ENCODE data around the gene ZIC5.

The ZIC5 gene

DNA sequence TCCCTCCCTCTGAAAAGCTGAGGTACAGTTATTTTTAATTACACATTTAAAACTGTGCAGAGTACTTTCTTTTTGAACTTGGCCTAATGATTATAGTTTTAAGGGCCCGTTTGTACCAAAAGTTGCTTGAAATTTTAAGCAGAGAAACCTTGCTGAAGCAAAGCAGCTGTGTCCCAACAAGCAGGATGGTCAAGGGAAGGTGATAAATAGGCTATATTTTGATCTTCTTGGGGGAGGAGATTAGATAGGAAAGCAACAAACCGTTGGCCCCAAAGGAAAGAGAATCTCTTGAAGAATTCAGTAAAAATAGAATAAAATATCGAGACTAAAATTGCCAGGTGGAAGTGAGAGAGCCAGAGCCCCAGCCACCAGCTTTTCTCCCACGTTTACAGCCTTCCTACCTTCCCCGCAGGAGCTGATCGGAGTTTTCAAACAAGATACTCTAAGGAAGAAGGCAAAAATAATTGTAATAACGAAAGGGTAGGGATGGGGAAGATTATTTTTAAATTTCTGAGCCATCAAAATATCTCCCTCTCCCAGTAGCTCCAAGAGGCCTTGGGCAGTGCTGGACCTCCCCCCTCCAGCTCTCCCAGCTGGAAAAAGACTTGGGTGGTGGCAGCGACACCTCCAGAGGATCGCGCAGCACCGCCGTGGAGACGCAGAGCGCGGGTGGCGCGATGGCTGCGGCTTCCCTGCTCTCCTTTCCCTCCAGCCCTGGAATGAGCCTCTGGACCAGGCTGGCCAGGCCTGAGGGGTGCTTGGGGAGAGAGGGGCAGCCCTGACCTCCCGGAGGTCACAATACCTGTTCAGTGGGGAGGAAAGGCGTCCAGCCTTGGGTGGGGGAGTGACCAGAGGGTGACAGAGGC lies 15.8 kb upstream of the ZIC5 start:
- DNase-seq = peak in 1 of 2 experiments; percentile 20

DNA sequence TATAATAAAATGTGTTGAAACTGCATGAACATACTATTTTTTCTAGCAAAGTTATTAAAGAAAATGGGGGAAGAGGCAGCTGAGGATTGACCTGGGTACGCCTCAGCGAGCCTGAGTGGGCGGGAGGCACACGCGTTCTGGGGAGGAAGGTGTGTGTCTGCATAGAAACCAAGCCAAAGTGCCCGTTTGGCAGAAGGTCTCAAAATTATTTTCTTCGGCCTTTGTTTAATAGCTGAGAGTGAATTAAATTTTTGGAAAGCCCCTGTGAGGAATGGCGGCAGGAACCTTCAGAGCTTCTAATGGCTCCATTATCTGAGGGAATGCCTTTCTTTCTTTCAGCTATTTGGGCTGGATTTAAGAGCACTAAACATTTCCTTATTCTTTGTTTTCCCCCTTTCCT lies 15.2 kb upstream of the ZIC5 start:
- DNase-seq = peak; percentile 48 to 59

GRCh38 chr13:99985886-99986527 lies 14.4 kb upstream of the ZIC5 start:
- no peak for DNase-seq

DNA sequence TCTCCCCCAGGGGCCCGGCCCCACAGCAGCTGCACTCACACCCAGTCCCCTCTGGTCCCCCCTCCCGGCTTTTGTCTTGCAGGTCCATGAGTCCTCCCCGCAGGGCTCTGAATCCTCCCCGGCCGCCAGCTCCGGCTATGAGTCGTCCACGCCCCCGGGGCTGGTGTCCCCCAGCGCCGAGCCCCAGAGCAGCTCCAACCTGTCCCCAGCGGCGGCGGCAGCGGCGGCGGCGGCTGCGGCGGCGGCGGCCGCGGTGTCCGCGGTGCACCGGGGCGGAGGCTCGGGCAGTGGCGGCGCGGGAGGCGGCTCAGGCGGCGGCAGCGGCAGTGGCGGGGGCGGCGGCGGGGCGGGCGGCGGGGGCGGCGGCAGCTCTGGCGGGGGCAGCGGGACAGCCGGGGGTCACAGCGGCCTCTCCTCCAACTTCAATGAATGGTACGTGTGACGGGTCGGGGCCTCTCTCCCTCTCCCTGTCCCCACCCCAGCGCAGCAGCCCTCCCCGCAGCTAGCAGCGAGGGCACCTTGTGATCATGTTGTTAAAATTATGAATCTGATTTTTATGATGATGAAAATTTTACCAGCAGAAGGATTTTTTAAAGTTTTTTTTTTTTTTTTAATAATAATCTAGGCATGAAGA lies 13.8 kb upstream of the ZIC5 start:
- DNase-seq = no peak

DNA sequence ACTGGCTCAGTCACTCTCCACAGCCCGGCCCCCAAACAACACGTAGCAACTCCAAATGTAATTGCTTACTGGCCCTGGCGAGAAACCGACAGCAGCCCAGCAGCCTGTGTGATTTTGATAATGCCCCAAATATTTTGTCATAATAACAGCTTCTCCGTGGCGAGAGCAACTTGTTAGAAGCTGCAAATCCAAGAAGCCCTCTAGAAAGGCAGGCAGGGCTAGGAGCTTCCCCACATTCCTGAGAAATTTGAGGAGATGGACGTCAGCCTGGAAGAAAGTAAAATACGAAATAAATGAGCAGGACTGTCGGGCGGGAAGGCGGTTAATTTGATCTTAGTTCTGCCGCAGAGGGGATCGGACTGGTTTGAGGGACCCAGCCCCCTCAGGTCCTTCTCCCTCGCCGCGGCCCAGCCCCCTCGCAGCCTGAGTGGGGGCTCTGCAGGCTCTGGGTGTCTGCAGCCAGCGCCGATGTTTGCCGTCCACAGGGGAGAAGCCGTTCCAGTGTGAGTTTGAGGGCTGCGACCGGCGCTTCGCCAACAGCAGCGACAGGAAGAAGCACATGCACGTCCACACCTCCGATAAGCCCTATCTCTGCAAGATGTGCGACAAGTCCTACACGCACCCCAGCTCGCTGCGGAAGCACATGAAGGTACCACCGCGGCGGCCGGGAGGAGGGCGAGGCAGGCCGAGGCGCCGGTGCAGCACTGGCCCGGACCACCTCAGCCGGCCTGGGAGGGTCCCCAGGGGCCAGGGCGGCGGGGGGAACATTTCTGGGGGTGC lies 13.1 kb upstream of the ZIC5 start:
- DNase-seq = no peak

DNA sequence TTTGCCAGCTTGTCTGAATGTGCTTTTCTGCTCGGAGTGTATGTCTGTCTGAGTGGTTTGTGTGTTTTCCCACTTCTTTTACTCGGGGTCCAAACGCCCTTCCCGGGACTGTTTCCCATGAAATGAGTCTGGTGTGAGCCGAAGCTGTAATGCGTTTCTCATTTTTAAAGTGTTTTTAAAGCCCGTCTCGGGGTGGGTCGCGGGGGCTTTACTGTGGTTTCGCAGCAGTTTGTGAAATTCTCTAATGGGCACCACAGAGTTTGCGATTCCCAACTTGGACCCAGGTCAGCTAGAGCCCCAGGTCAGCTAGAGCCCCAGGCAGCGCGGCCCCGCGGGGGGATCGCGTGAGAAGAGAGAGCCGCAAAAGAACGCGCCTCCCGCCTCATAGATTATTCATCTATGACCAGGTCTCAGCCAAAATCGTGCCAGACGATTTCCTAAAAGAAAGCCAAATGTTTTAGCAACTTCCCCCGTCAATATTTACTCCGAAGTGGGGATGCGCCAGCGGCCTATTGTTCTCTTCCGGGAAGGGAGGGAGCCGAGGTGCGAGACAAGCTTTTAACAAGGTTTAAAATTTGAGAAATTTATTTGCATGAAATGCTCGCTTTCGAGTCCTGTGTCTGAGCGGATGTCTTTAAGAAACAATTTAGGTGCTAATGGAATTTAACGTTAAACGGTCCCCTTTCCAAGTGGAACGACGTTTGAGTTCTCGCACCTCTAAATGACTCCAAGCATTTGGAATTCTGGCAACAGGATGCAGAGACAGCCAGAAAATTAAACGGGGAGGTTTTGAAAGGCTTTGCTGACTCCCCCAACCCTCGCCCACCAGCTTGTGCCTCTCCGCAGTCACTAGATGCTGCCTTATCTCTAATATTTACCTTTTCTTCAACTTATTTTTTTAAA lies 12.2 kb upstream of the ZIC5 start:
- no peak for DNase-seq

- no peak for DNase-seq
Observed at GRCh38 chr13:99982731-99983498, 11.3 kb upstream of the ZIC5 start.

GRCh38 chr13:99982036-99982730 lies 10.6 kb upstream of the ZIC5 start:
- DNase-seq = no peak

GRCh38 chr13:99981735-99982035 lies 10.1 kb upstream of the ZIC5 start, which contains the start of gene ZIC2:
Gene ZIC2 (plus strand): TSS chr13:99981784. CDS start chr13:99982065, 281 bp downstream.
- no peak for DNase-seq

DNA sequence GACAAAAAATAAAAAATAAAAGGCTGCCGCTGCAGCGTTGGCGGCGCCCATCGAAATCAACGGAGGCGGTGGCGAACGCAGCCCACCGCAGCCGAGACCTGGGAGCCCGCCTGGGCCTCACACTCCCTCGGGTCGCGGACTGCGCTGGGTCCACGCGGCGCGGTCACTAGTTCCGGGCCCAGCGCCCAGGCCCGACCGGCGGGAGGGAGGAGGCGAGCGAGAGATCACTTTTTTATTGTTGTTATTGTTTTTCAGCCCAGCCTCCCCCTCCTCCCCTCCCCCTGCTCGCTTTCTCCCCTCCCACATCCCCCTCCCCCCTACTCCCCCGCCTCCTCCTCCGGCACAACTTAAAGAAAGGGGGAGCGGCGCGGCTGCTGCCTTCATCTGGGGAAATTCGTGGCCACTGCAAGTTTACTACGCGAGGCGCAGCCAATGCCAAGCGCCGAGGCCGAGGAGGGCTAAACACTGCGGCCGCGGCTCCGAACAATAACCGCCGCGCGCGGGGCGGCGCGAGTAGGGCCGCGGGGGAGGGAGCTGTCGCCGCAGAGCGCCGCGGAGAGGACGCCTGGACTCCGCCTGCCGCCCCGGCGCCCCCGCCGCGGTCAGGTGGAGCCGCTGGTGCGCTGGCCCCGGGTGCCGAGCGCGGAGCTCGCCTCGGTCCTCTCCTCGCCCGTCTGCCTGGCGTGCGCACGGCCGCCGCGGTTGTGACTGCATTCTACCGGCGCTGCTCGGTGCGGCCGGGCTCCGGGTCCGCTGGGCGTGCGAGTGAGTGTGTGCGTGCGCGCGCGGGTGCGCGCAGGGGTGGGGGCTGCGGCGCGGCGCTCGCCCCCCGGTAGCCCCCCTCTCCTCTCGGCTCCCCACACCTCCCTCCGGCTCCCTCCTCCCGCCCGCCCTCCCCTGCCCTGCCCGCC lies 9.5 kb upstream of the ZIC5 start:
- DNase-seq = no peak

GRCh38 chr13:99980201-99980823 lies 8.7 kb upstream of the ZIC5 start:
- no peak for DNase-seq

GRCh38 chr13:99979453-99980200 lies 8.1 kb upstream of the ZIC5 start:
- DNase-seq = no peak

GRCh38 chr13:99978799-99979452 lies 7.4 kb upstream of the ZIC5 start:
- DNase-seq = no peak

GRCh38 chr13:99977912-99978798 lies 6.6 kb upstream of the ZIC5 start:
- no peak for DNase-seq

GRCh38 chr13:99977334-99977911 lies 5.9 kb upstream of the ZIC5 start:
- DNase-seq = no peak

DNA sequence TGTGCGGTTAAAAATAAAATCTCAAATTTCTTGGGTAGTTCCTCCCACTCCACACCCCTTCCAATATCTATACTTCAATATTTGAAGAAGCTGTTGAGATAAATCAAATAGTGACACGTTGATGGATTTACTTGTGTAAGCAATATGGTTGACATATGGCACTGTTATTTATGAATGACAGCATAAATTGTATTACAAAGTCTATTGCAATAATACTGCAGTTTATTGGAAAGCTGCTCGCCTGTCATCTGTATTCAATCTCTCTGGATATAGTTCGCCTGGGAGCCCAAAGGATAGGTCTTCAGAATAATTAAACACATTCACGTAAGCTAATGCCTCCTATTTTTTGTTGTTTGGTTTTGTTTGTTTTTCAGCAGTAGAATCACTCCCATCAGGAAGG lies 5.0 kb upstream of the ZIC5 start:
- no peak for DNase-seq
